ENCODE results near the gene ASTN2. TPM values are rescaled to one million over a fixed set of nuclear protein-coding genes. Genes with fewer than 3 reads are reported as not detected.

Gene ASTN2
- total and polyA plus RNA-seq, 2 donors (not counting 3 experiments of a cell fraction or from before 2014, with no cell fraction given): 1.0 to 1.9 TPM

DNA sequence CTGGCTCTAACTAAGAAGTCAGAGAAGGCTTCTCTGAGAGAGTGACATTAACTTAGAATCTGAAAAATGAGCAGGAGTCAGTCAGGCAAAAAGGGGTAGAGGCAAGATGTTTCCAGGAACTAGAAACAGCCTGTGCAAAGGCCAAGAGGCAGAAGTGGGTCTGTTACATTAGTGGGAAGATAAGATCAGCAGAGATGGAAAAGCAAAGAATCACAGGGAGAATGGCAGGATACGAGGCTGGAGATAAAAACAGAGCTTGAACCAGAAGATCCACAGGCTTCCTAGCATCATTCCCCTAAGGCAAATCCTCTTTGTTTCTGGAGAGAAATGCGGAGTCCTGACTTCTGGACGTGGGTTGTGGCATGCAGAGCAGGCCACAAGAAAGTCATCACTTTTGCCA, 27.4 kb downstream of the ASTN2 start:
- Histone ChIP-seq H3K4me3 (replicated peaks in 1 of 3; ENCODE audit: insufficient read depth in 1 of 3, low read depth in 1 of 3, low read length in 3 of 3) (no peak overlapping the region), H3K9ac (replicated peaks; ENCODE audit: extremely low read depth, insufficient read depth, low read length) (no peak overlapping the region), H3K27me3 (ENCODE audit: control insufficient read depth in 2 of 2, insufficient read depth in 2 of 2, low read length in 2 of 2) (no peaks in the 10 kb centered on the region), H2AFZ (ENCODE audit: low read depth, low read length) (no peak overlapping the region), H3K4me1 (ENCODE audit: control insufficient read depth, extremely low read depth, insufficient read depth, low read length) (no peaks in the 10 kb centered on the region), H3K27ac (ENCODE audit: insufficient read depth, low read depth, low read length) (no peak overlapping the region), H3K9me3 (replicated peaks; ENCODE audit: control insufficient read depth, insufficient read depth, low read length) (no peaks in the 10 kb centered on the region), H3K79me2 (ENCODE audit: control insufficient read depth, insufficient read depth, low read length) (no peaks in the 10 kb centered on the region), H3K36me3 (ENCODE audit: control insufficient read depth in 2 of 2, extremely low read depth in 1 of 2, insufficient read depth in 2 of 2, low read length in 2 of 2) (no peaks in the 10 kb centered on the region), H3K4me2 (ENCODE audit: insufficient read depth, low read length) (no peak overlapping the region), H4K20me1 (replicated peaks; ENCODE audit: control insufficient read depth, extremely low read depth, insufficient read depth, low read length) (no peaks in the 10 kb centered on the region), H3K9me1 (replicated peaks; ENCODE audit: control insufficient read depth, extremely low read depth, insufficient read depth, low read length) (no peaks in the 10 kb centered on the region)
- TF ChIP-seq MYC (IDR thresholded peaks at IDR 0.05; ENCODE audit: low read depth, low read length) (no peak), GATA2 (IDR thresholded peaks at IDR 0.05; ENCODE audit: insufficient read depth, insufficient read length, low read depth, low read length) (no peak), FOS (IDR thresholded peaks at IDR 0.05; ENCODE audit: borderline replicate concordance, insufficient read depth, low read length) (no peak), JUN (IDR thresholded peaks at IDR 0.05; ENCODE audit: borderline replicate concordance, insufficient read depth, insufficient read length, low read depth) (no peak), POLR2AphosphoS5 (IDR thresholded peaks at IDR 0.05; ENCODE audit: insufficient read depth, low read depth, low read length) (no peak), EZH2 (IDR thresholded peaks at IDR 0.05; ENCODE audit: borderline replicate concordance, low read depth, low read length, severe bottlenecking) (no peak), POLR2A (IDR thresholded peaks at IDR 0.05; ENCODE audit: low read depth, low read length) (no peak)
- TF ChIP-seq, protein P1, sequence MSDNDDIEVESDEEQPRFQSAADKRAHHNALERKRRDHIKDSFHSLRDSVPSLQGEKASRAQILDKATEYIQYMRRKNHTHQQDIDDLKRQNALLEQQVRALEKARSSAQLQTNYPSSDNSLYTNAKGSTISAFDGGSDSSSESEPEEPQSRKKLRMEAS (IDR thresholded peaks at IDR 0.05; ENCODE audit: insufficient read depth, insufficient read length): no peak
- TF ChIP-seq, protein P2, sequence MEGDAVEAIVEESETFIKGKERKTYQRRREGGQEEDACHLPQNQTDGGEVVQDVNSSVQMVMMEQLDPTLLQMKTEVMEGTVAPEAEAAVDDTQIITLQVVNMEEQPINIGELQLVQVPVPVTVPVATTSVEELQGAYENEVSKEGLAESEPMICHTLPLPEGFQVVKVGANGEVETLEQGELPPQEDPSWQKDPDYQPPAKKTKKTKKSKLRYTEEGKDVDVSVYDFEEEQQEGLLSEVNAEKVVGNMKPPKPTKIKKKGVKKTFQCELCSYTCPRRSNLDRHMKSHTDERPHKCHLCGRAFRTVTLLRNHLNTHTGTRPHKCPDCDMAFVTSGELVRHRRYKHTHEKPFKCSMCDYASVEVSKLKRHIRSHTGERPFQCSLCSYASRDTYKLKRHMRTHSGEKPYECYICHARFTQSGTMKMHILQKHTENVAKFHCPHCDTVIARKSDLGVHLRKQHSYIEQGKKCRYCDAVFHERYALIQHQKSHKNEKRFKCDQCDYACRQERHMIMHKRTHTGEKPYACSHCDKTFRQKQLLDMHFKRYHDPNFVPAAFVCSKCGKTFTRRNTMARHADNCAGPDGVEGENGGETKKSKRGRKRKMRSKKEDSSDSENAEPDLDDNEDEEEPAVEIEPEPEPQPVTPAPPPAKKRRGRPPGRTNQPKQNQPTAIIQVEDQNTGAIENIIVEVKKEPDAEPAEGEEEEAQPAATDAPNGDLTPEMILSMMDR (IDR thresholded peaks at IDR 0.05; ENCODE audit: extremely low read depth in 1 of 2, insufficient read depth in 1 of 2, low read depth in 1 of 2, low read length in 2 of 2): no peak
- POLR2A ChIA-PET: no interaction called here
- FAIRE-seq: no peak
- intact Hi-C loops (cut with micrococcal nuclease) (no loop called here), dilution Hi-C loops (cut with MboI; ENCODE audit: extremely low pct_ligation_motif_present, low sequenced_read_pairs) (no loop called here)
- BruUV-seq (replicated peaks): no TSS peak
- DNase-seq (ENCODE audit: low read depth, low spot score): no peak
- CTCF ChIA-PET: no interaction called here

Measured in endothelial cell of umbilical vein (primary cell).